Inflammatory macrophage (primary cell): ENCODE measurements around the gene RAET1L.
A peak's percentile ranks its signal among the peaks of the same experiment; 100 is the strongest.
"Not testable (repeated sequence)": the region's sequence is repeated elsewhere in the genome, so short reads cannot be mapped to it uniquely, and the experiment has no call there.

Experiments
- DNase-seq, 2 donors: peaks; one replicate each; pipeline ENCODE4 v3.0.0-alpha.2; 2020 to 2022
- total RNA-seq, 18 experiments: gene quantifications; one replicate each; lab custom pipeline; 2026; ENCODE audit warnings: mixed read lengths in 6 of 18, inconsistent platforms in 2 of 18; lab: John Stamatoyannopoulos, UW

Gene RAET1L, protein sequence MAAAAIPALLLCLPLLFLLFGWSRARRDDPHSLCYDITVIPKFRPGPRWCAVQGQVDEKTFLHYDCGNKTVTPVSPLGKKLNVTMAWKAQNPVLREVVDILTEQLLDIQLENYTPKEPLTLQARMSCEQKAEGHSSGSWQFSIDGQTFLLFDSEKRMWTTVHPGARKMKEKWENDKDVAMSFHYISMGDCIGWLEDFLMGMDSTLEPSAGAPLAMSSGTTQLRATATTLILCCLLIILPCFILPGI
- 0 to 0.07 (median 0) reads per million in 18 experiments for total RNA-seq

DNA sequence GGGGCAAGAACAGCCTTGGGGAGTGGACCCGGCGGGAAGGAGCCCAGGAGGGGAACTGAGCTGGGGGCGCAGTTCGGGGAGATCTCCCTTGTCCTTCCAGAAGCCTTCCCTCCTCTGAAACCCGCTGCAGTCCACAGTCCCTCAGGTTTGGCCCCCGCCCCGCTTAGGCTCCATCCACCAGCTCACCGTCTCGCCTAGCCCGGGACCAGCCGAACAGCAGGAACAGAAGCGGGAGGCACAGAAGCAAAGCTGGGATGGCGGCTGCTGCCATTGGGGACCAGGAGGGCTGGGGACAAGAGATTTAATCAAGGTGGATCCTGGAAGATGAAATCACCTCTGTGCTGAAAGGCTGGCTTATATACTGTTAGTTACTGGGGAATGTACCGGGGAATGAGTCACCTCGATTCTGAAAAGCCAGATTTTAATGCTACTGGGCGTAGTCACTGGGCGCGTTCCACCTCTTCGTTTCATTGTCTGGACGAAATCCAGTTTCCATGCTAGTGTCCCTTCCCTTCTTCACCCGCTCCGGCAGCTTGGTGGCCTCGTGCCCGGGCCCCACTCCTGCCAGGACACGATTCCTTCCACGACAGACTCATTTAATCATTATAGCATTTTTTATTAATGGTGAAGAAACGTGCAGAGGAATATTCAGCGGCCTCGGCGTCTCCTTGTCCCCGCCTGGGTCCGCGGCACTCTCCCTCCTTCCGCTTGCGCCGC, at the start of gene RAET1L:
RAET1L (minus strand) TSS at position 332 of the 717 bp plus-strand sequence; CDS start at position 271, 61 bp downstream.
- DNase-seq = no peak

DNA sequence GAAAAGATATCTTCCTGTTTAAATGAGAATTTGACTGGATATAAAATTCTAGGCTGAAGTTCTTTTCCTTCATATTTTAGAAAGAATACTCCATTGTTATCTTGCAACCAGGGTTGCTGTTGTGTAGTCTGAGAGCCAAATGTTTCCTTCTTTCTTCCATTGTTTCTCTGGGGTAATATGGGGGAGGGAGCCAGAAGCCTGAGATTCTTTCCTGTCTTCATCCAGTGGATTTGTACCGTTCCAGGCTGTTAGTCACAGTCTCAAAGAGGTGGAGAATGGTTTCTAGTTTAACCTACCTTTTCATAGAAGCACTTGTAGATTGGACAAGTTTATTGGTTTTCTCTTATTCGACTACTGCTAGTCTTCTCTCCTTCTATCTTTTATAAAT, 49.7 kb upstream of the RAET1L start:
- DNase-seq = no peak

DNA sequence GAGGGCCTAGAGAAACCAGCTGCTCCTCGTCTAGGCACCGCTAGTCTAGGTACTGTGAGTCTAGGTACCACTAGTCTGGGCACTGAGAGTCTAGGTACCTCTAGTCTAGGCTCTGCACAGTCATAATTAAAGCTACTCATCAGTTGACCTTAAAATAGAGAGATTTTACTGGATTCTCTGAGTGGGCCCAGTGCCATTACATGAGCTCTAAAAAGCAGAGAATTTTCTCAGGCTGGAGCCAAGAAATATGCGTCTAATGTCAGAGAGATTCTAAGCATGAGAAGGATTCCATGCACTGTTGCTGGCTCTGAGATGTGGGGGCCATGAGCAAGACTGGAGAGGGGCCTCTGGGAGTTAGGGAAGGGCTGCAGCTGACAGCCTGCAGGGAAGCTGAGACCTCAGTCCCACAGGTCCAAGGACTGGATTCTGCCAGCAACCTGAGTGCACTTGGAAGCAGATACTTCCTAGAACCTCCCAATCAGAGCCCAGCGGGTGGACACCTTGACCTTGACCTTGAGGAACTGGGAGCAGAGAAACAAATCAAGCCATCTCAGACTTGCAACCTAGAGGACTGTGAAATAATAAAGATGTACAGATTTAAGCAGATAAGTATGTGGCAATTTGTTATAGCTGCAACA, 49.2 kb upstream of the RAET1L start:
- not testable (repeated sequence) for DNase-seq

DNA sequence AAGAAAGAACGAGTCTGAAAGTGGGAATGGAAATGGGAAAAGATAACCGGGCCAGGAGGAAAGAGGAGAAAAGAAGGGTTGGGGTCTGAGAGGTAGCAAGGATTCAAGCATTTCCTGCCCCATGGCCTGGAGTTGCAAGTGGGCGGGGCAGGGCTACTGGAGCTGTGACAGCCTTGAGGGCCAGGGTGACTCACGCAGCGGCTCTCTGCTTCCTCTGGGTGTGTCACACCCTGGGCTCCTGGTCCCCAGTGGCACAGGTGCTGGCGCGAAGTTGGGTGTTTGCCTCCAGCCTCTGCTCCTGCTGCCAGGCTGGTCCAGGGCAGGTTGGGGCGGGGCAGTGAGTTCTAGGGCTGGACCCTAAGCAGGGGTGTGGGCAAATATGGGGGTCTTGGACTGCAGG, 46.9 kb upstream of the RAET1L start:
- DNase-seq = peak; percentile 43 to 62

DNA sequence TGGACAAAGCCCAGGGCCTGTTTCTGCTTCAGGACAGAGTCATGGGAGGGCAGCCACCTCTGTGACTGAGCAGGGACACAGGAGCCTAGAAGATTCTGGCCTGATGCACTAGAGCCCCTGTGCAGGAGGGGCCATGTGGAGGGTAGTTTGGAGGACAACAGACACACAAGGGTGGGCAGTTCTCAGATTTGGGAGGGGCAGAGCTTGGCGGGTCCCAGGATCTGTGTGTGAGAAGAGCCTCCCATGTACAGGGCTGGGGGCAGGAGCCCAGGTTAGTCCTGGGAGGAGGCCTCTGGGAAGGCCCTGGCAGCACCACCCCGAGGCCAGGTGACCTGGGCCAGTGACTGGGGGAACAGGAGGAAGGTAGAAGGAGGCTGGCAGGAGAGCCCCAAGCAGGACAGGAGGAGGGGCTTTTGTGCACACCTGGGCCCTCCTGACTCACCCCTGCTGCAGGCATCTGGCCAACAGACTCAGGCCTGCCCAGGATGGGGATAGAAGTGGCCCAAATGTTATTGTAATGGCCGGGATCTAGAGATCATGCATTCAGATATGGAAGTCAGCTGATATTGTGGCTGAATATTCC, 45.0 kb upstream of the RAET1L start:
- no peak for DNase-seq

DNA sequence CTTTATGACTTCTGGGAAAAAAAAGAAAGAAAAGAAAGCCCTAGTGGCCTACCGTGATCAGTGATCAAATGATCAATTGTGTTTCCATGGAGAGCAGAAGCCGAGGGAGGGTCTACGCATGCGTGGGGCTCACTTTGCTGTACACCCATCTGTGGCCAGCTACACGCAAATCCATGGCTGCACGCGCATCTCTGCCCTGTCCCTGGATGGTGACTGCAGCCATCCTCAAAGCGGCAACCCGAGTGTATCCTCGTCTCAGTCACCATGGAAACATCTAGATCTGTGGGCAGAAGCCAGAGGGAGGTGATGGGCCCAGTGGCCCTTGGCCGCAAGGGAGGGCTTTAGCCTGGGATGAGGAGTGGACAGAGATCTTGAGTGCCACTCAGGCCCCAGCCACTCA, 44.4 kb upstream of the RAET1L start:
- no peak for DNase-seq

DNA sequence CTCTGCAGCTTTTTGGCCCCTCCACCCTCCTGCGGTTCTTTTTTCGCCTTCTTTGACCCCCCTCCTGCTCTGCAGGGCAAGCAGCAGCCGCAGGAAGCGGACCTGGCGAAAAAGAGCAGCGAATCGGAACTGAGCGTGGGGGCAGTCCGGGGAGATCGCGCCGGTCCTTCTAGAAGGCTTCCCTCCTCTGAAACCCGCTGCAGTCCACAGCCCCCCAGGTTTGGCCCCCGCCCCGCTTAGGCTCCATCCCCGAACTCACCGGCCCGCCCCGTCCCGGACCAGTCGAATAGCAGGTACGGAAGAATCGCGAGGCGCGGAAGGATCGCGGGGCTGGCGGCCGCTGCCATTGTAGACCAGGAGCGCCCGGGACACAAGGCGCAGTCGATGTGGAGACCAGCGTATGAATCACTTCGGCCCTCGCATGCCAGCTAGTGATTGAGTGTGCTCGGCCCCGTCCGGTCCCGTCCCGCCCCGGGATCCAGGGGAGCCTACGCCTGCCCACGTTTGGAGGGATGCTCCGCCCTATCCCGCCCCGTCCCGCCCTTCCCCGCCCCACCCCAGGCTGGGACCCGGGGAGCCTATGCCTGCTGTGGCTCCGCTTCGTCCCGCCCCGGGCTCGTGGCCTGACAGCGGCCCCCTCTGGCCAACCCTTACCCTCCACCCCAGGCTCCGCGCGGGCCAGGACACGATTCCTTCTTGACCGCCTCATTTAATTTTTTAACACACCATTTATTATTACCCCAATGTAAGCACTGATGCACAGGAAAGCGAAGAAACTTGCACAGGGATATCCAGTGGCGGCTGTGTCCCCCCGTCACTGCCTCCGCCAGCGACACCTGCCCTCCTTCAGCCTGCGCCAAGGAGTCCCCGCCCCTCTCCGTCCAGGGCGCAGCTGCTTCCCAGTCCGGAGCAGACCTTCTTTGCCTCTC, 43.7 kb upstream of the RAET1L start, which contains the start of gene ULBP3:
ULBP3 (minus strand) TSS at position 402 of the 929 bp plus-strand sequence; CDS start at position 347, 55 bp downstream.
- DNase-seq = peak; percentile 73 to 76

DNA sequence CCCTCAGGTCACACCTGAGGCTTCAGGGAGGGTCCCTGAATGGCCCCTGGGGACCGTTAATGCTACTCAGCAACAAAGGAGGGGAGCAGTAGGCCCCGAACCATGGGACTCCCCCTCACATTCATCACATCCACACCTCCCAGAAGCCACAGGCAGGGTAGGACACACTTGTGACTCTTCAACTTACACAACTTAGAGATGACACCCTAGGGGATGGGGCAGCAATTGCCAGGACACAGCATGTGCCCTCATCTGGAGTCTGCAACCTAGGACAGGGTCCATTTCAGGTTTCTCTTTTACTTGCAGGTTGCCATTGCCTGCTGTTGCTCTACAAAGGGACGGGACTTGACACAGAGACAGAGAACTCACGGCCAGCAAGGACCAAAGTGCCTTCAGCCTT, 42.8 kb upstream of the RAET1L start:
- DNase-seq = no peak

DNA sequence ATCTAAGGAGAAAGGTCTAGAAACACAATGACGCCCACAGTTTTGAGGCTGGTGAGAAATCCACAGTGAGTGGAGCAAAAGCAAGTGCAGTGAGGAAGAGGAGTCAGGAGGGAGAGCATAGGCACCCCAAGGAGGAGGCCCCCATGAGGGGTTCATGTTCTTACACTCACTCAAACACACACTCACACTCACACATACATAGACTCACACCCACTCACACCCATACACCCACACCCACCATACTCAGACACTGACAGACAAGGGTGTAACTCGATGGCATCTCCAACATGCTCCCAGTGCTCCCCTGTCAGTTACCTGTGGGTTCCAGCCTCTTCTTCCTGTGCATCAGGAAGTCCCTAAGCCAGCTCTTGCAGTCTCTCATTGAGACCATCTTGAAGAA, 39.8 kb upstream of the RAET1L start:
- no peak for DNase-seq

DNA sequence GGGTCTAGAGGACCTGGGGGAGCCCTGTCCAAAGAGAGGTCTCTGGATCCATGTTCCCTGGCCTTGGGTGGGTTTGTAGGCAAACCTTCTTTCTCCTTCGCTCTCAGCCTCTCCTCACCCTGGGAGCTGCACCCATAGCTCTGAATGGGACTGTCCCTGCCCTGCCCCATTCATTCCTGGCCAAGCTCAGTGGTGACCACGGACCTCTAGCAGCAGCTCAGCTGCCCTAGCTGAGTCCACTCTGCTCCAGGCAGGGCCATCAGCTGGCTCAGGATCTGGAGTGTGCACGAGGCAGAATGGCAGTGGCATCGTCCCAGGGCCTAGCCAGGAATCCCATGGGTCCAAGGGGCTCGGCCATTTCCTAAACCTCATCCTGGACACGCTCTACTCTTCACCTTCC, 38.3 kb upstream of the RAET1L start:
- DNase-seq = no peak

DNA sequence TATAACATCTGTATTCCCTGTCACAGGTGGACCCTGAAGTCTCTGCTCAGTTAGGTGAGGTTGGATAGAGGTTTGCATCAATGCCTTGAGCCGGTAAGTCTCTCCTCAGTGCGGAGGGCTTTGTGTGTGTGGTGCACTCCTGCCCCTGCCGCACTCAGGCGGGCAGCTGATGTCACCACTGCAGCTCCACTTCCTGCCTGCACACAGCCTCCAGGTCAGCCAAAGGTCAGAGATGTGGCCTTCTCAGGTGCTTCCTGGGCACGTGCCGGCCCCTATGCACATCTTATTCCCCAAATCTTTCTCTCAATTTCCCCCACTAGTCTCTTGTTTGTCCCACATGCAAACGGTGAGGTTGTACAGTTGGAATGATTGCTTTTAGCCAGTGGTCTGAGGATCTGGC, 34.6 kb upstream of the RAET1L start:
- DNase-seq = not testable (repeated sequence)

DNA sequence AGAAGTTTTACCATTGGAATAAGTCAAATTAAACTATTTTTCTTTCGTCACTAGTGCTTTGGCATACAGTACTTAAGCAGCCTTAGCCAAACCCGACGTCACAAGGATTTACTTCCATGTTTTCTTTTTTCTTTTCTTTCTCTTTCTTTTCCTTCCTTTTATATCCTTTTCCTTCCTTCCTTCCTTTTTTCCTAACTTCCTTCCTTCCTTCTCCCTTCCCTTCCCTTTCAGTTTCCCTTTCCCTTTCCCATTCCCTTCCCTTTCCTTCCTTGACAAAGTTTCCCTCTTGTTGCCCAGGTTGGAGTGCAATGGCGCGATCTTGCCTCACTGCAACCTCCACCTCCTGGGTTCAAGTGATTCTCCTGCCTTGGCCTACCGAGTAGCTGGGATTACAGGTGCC, 33.7 kb upstream of the RAET1L start:
- no peak for DNase-seq

DNA sequence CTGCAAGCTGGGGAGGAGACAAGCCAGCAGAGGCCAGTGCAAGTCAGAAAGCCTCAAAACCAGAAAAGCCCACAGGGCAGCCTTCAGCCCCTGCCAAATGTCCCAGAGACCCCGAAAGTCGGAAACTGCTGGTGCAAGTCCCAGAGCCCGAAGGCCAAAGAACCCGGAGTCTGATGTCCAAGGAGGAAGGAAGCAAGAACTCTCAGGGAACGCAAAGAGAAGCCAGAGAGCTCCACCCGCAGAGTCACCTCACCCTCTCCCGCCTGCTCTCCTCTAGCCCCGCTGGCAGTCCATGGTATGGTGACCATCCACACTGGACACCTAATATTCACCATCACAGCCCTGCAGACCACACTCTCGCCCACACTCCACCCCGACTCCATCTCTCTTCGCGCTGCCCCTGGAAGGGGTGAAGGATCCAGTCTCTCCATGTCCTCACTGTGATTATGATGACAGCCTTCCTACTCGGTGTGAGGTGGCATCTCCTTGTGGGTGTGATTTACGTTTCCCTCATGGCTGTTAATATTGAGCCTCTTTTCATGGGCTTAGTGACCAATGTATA, 33.0 kb upstream of the RAET1L start:
- DNase-seq = no peak

DNA sequence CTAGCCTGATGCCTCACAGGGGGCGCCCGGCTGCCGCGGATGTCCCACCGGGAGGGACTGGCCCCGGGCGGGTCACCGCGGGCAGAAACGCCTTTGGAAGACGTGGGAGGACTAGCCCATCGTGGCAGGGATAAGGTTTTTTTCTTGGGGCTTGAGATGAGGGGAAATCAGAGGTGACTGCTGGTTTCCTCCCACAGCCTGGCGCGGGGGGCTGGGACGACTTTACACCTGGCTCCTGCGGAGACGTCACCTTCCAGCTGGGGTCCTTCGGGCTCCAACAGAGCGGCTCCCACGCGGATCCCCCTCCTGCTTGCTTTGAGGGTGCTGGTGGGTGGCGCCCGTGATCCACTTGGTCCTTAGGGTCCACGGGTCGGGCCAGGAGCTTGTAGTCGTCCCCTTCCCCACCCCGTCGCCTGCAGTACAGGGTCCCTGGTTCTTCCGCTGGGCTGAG, 32.2 kb upstream of the RAET1L start:
- DNase-seq = no peak

DNA sequence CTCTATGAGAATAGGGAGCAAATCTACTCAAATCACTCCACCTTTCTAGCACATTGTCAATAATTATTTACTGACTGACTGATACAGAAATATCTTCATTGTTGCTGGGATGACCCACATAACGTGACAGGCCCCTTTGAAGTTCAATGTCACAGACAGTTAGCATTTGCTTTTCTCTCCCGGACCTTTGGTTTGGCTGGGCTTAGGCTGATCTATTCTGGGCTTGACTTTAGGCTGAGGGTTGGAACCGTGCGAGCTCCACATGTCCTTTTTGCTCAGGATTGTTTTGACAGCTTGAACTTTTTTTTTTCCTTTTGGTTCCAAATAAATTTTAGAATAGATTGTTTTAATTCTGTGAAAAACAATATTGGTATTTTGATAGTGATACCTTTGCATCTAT, 31.6 kb upstream of the RAET1L start:
- DNase-seq = no peak

DNA sequence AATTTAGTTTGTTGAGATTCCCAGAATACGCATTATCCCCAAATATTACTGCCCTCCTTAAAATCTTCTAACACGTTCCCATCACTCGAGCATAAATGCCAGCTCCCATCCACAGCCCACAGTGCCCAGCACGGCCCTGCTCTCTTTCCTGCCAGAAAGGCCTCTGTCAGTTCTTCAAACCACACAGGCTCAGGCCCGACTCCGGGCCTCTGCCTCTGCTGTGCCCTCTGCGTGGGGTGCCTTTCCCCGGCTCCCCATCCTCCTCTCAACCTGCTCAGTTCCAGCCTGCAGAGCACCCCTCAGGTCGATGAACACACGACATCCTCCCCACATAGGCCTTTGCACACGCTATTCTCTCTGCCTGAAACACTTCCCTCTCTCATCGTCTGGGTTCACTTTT, 30.8 kb upstream of the RAET1L start:
- DNase-seq = no peak

DNA sequence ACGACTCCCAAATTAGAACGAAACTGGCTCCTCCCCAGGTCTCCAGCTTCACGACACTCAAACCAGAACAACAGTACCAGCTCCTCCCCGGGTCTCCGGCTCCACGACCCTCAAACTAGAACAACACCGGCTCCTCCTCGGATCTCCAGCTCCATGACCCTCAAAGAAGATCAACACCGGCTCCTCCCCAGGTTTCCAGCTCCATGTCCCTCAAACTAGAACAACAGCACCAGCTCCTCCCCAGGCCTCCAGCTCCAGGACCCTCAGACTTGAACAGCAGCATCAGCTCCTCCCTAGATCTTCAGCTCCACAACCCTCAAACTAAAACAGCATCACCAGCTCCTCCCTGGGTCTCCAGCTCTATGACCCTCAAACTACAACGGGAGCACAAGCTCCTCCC, 29.8 kb upstream of the RAET1L start:
- DNase-seq = no peak

DNA sequence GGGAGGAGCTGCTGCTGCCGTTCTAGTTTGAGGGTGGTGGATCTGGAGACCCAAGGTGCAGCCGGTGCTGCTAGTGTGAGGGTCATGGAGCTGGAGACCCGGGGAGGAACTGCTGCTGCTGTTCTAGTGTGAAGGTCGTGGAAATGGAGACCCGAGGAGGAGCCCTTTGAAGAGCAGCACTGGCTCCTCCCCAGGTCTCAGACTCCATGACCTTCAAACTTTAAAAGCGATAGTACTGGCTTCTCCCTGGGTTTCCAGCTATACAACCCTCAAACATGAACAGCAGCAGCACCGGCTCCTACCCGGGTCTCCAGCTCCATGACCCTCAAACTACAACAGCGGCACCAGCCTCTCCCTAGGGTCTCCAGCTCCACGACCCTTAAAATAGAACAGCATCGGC, 28.1 kb upstream of the RAET1L start:
- no peak for DNase-seq

DNA sequence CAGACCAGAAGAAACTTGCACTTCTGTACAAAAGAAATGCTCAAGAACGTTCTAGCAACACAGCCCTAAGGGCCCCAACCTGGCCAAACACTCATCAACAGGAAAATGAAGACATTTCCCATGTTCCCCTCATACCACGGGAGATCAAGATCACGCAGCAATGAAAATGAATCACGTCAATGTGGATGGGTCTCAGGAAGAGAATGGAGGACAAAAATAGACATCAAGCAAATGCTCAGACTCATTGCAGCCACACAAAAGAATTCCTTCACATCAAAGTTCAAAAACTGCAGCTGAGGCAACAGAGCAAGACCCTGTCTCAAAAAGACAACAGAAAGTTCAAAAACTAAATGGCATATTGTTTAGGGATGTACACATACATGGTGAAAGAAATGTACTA, 25.5 kb upstream of the RAET1L start:
- no peak for DNase-seq

DNA sequence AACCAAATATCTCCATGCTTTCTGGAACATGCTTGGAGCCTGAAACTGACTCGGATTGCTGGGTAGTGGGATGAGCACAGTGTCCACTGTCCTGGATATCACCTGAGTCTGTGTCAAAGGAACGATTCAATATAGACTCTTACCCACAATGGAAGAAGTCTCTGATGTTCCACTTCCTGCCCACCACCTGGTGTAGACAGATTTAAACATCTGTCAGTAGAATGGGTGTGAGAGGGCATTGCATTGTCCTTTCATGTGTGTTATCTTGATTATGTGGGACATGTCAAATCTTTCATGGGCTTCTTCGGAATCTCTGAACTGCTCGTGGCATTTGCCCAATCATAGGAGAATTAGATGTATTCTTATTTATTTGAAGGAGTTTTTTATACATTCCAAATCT, 22.8 kb upstream of the RAET1L start:
- no peak for DNase-seq

DNA sequence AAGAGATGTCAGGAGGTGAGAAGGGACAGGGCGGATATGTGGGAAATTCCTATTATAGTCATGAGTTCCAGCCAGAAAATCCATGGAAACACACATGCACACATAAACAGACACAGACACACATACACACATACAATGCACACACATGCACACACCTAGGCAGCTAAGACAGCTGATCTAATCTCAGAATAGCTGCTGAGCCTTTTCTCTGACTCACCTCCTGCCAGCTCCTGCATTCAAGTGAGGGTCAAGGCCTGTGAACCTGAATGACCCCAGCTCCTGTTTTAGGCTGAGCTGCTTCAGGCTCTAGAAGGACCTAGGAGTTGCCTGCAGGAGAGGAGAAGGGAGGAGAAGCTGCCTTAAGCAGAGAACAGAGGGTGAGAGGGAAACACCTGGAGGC, 21.6 kb upstream of the RAET1L start:
- no peak for DNase-seq

DNA sequence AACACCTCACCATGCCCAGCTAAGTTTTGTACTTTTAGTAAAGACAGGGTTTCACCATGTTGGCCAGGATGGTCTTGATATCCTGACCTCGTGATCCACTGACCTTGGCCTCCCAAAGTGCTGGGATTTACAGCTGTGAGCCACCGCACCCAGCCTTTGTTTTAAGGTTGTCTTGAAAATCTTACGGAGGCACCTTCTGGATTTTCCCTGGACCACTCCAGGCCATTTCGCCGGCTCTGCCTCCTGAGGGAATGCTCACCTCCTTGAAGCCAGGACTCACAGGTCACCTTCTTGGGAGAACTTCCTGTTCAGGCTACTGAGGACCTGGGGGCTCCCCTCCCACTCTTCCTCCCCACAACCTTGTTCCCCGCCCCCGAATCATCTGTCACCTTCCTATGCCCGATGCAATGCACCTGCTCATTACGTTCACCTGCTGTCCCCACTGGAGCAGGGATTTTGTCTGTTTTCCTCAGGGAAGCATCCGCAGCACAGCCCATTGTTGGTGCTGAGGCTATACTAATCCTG, 19.4 kb upstream of the RAET1L start:
- DNase-seq = no peak
